SKM-1 treated with dmso at 0.1 percent for 144 hours (cell line): ENCODE measurements around the gene GINS3.

ENCODE experiments used
- DNase-seq: peaks from one replicate; lab custom pipeline; 2025; ENCODE audit not compliant: unreplicated experiment; lab: John Stamatoyannopoulos, UW

GINS3 gene

DNA sequence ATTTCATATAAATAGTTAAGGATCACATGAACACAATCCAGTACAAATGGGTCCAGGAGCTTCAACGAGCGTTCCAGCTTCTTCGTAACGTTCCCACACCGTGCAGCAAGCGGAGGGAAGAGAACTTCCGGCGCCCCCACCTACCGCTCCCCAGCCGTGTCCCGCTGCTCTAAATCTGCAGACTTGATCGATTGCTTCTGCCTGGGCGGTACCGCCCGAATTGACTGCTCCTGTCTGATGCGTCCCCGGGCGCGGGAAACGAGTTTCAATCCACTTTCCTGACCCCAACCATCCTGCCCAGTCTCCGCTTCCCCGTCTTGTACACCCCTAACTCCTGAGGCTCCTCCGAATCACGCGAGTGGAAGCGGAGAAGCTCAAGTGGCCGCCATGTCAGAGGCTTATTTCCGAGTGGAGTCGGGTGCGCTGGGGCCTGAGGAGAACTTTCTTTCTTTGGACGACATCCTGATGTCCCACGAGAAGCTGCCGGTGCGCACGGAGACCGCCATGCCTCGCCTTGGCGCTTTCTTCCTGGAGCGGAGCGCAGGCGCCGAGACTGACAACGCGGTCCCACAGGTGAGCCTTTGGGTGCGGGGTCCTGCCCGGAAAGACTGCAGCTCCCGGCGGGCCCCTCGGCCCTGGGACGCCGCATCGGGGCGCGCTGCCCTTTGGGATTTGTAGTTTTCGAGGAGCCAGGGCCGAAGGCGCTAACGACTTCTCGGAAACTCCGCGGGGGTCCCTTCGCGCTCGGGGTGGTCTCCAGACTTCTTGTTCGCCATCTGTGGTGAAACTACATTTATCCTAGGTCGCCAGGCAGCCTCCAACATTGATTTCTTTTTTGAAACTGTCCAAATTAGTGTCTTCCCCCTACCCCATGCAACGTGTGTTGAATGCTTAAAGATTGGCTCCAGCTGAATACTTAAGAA lies at the start of gene GINS3:
Gene GINS3, plus strand, starts transcription at position 257 of the 923 bp plus-strand sequence. Its CDS starts 131 bp downstream, at position 388.
- DNase-seq = peak; percentile 75

DNA sequence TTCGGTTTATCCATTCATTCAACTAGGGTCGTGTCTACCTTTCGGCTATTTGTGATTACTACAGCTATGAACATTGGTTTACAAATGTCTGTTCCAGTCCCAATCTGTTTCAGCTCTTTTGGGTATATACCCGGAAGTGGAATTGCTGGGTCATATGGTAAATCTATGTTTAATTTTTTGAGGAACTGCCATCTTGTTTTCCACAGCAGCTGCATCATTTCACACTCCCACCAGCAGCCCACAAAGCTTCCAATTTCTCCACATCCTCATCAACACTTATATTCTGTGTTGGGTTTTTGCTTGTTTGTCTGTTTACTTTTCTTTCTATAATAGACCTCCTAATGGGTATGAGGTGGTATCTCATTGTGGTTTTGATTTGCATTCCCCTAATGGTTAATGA lies 48.7 kb upstream of the GINS3 start:
- no peak for DNase-seq

DNA sequence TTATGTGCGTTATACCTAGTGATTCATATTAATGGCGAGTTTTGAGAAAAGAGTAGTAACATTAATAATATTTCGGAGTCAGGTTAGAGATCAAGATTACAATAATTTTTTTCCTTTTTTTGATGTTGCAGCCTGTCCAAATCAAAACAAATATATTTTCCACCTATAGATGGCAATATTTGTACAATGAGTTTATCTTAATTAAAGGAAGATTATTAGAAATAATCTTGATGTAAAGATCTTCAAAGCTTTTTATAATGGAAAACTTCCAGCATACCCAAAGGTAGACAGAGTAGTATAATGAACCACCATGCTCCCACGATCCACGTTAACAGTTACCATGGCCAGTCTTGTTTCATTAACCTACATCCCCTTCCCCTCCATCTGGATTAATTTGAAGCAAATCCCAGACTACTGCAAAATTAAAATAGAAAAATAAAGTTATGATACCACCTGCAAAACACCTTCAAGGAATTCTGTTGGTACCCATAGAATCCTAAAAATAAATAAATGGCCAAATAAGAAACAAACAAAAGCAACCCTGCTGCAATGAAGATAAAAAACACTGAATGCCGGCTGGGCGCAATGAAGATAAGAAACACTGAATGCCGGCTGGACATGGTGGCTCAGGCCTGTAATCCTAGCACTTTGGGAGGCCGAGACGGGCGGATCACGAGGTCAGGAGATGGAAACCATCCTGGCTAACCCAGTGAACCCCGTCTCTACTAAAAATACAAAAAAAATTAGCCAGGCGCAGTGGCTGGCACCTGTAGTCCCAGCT lies 46.5 kb upstream of the GINS3 start:
- no peak for DNase-seq

DNA sequence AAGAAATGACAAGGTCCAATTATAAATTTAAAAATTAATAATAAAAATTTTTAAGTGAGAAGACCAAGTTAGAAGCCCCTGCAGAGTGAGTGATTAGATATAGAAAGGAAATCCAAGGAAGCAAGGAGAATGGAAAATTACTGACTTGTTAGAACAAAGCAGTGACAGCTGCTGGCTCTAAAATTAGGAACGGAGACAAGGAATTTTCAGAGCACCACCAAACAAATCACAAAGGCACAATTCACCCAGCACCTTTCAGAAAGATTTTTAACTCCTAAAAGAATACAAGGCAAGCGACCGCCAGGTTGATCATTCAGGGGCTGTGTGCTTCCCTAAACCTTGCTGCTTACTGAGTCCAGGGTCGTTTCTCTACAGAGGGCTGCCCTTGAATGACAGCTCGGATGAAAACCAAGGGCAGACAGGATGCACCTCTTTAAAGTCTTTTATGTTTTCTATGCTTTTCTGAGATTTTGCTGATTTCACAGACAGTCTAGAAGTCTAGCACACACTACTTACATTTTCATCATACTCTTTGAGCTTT lies 45.4 kb upstream of the GINS3 start:
- DNase-seq = no peak

DNA sequence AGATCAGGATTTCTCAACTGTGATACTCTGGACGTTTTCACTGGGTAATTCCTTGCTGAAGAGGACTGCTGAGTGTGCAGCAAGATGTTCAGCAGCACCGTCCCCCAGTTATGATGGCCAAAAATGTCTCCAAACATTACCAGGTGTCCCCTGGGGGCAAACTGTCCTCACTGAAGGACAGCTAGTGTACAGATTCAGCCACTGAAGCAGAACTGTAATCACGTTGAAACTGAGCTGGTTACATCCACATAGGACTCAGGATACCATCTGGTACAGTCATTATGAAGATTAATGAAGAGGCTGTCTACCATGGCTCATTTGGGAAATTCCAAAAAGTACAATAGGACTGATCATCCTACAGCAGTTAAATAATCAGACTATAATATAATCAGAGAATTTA lies 43.3 kb upstream of the GINS3 start:
- DNase-seq = no peak

DNA sequence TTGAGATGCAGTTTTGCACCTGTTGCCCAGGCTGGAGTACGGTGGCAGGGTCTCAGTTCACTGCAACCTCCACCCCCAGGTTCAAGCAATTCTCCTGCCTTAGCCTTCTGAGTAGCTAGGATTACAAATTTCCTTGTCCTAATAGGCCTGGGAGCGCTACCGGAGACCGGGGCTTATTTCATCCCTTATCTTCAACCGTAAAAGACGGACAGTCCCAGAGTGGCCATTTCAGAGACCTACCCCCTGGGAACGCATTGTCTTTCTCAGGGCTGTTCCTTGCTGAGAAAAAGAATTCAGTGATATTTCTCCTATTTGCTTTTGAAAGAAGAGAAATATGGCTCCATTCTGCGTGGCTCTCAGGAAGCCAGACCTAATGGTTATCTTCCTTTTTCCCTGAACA lies 39.6 kb upstream of the GINS3 start:
- DNase-seq = no peak

DNA sequence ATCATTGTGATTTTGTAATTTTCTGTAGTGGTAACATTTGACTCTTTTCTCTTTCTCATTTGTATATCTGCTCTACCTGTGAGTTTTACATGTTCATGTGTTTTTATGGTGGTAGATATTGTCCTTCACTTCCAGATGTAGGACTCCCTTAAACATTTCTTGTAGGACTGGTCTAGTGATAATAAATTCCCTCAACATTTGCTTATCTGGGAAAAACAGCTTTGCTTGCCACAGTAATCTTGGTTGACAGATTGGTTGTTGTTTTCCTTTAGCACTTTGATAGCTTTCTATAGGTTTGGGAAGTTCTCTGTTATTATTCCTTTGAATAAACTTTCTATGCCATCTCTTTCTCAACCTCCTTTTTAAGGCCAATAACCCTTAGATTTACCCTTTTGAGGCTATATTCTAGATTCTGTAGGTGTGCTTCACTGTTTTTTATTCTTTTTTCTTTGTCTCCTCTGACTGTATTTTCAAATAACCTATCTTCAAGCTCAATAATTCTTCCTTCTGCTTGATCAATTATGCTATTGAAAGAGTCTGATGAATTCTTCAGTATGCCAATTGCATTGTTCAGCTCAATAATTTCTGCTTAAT lies 32.1 kb upstream of the GINS3 start:
- DNase-seq = no peak

DNA sequence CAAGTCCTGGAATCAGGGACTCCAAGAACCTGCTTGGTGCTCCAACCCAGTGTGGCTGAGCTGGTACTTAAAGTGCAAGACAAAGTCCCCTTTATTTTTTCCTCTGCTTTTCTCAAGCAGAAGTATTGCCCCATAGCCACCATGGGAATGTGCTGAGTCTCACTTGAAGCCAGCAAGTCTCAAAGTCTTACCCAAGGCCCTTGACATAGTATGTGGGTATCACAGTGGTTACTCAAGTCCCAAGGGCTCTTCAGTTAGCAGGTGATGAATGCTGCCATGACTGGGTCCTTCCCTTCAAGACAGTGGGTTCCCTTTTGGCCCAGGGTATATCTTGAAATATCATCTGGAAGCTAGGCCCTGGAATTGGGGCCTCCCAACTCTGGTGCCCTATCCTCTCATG lies 30.5 kb upstream of the GINS3 start:
- no peak for DNase-seq

DNA sequence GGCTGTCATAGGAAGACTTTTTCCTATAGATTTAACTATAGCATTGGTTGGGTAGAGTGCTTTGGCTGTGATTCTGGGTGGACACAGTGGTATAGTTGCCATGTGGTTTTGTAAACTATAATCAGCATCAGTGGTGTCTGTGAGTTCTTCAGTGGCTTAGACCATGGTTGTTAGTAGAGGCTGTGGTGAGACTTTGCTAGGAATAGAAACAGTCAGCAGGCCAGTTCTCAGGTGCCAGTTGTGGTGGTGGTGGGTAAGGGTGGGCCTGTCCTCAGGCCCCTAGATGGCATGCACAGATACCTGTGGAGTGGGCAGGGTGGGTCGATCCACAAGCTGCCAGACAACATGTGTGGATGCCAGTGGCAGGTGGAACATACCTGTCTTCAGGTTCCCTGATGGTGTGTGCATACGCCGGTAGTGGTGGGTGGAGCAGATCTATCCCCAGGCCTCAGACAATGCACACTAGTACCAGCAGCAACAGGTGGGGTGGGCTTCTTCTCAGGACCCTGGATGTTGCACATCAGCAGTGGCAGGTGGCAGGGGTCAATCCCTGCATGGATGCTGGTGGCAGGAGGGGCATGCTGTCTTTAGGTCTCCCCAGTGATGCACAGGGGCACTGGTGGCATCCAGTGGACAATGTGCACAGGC lies 28.4 kb upstream of the GINS3 start:
- no peak for DNase-seq

DNA sequence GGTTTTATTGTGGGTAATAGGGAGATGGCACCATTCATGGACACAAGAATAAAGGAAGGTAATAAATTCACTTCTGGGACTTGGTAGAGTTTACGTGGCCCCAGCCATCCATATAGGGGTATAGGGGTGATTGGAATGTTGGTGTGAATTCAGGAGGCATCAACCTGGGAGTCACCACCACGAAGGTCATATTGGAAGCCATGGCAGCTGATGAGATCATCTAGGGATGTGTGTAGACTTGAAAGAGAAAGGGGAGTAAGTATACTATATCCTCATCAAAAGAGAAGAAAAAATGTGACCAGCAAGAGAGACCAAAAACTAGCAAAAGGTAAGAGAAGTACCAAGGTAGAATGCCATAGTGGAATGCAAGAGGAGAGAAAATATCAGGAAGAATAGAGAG lies 26.6 kb upstream of the GINS3 start:
- DNase-seq = no peak

DNA sequence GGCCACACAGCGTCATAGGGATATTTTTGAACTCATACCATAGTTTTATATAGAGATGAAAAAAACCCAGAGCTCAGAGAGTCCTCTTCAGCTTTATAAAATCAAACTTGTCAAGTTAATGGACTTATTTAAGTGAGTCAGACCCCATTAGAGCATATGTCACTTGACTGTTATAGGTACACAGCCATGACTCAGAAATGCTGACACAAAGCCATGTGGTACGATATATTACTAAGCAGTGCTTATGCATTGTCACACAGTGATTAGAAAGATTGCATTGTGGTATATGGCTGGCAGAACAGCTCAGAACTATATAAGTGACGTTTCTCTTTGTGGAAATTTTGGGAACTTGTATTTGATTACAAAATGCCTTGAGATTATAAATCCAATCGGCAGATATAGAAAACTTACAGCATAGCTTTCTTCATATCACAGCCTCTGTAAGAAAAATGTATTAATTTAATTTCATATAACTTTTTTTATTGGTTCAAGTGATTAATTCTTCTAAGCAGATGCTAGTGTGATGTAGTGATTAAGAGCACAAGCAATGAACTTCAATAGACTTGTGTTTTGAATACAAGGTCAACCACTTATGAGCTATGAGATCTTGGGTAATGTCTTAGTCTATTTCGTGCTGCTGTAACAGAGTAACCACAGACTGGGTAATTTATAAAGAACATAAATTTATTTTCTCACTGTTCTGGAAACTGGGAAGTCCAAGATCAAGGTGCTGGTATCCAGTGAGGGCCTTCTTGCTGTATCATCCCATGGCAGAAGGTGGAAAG lies 25.8 kb upstream of the GINS3 start:
- DNase-seq = no peak

DNA sequence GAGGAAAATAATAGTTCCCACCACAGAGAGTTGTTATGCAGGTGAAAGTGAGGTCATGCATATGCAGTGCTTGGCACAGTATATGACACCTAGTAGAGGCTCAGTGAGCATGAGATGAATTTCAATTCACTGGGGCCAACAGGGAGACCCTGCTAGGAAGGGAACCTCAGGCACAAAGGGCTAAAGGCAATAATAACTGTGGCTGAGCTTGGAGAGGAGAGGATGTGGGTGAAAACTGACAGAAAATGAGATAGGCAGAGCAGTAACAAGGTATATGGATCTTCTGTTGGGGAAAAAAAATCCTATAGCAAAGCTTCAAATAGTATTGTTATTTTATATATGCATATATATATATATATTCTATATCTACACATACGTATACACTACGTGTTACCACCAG lies 25.0 kb upstream of the GINS3 start:
- no peak for DNase-seq

DNA sequence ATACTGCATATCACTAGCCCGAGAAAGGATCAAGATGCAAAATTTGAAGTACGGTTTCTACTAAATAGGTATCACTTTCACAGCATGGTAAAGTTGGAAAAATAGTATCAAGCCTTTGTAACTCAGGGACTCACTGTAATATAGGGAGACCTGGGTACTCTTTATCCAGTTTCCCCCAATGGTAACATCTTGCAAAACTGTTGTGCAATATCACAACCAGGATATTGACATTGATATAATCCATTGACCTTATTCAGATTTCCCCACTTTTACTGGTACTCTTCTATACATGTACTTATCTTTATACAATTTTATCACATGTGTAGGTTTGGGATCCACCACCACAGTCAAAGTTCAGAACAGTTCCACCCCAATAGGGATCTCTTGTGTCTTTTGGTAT lies 20.4 kb upstream of the GINS3 start:
- no peak for DNase-seq

DNA sequence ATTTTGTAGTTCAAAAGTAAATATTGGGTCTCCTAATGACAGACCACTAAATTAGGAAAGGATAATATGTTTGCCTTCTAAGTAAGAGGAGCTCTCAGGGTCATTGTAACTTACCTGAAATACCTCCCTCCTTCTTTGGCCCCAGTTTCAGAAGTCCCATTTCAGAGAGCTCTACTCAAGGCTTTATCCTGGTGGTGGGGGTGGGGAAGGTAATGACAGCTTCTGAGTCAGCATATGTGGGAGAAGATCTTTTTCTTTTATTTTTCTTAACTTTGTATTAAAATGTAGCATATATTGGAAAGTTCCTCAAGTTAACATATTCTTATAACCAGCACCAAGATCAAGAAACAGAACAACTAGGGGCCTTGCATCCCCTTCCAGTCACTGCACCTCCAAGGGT lies 16.9 kb upstream of the GINS3 start:
- no peak for DNase-seq

DNA sequence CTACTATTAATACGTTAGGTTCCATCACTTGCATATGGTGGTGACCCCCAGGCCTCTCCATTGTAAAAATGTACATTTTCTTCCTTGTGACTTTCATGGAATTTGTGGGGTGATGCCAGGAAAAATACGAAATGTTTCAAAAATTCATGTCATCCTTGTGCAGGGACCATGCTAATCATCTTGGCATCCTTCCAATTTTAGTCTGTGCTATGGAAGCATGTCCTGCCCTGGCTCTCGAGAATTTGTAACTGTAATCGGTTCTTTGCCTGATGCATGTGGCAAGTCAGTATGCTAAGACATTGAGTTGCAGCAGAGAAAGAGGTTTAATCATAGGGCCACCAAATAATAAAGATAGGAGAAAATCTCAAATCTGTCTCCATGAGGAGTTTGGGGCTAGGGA lies 14.3 kb upstream of the GINS3 start:
- DNase-seq = no peak

DNA sequence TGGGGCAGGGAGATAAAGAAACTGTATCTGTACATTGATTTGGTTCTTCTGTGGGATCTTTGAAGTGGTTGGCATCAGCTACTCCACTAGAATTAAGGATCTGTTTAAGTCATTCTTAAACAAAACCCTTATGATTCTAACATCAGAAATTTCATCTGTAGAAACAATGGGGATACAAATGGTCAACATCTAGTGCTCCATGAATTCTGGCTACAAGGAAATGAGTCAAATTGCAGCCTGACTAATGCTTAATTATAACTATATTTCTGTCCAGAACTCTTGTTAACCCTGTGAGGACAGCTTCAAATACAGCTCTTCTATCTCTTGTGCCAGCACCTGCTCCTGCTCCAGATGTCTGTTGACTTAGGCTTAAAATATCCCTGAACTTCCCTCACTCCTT lies 13.9 kb upstream of the GINS3 start:
- DNase-seq = no peak

DNA sequence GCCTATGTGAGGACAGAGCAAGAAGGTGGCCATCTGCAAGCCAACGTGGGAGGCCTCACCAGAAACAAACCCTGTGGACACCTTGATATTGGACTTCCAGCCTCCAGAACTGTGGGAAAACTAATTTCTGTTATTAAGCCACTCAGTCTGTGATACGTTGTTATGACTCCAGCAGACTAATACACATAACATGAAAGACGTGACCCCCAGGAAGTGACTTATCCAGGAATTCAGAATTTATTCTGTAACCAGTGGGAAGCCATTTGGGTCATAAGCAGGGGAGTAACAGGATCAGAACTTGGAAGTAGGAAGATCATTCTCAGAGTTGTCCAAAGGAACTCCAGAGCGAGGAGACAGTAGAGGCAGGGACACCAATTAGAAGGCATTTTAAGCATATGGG lies 12.5 kb upstream of the GINS3 start:
- no peak for DNase-seq

DNA sequence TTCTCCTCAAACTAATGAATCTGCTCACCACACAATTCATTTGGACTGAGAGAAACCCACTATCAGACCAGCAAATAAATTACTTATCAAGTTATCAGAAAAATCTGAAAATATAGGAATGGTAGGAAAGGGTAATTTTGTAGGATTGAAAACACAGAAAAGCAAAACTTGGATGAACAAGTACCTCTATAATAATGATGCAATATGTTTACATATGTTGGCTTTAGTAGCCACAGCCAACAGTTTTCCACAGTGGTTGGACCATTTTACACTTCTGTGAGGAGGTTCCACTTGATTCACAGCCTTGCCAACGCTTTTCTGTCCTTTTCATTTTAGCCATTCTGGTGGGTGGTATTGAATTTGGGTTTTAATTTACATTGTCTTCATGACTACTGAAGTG lies 10.6 kb upstream of the GINS3 start:
- DNase-seq = no peak

DNA sequence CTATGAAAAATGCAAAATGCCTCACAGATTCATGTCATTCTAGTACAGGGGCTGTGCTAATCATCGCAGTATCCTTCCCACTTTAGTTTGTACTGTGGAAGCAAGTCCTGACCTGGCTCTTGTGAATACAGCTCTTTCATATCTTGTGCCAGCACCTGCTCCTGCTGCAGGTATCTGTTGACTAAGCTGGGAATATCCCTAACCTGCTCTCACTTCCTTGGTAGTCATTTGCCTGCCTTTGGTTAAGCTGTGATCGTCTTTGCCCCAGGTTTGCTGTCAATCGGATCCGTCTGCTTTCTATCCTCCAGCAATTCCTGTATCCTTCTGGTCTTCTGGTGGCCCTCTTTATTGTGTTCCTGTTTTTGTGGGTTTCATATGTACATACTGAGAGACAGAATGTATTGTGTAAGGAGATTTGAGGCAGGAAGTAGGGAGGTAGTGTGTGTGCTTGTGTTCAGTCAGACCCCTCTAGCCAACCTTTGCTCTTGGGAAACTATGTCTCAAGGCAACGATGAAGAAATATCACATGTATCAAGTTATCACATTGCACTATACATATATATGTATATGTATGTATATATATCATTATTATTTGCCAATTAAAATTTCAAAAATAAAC lies 7.7 kb upstream of the GINS3 start:
- DNase-seq = peak; percentile 67

DNA sequence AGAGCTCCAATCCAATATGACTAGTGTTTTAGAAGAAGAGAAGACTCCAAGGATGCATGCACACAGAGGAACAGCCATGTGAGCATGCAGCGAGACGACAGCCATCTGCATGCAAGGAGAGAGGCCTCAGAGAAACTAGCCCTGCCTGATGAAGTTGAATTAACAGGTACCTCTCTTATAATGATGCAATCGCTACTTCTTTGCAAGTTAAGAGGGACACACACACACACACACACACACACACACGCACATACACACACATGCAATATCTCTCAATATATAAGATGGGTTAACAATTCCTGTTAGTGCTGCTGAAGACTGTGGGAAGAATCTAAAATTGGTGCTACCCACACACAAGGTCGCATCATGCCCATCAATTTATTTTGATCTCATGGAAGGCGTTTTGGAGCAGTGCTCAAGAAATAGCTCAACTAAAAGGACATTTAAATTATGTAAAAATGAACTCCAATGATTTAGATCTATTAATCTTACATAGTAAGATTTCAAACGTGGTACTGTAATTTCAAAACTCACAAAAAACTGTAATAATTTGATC lies 7.0 kb upstream of the GINS3 start:
- no peak for DNase-seq
